ENCODE results near the gene DNAH14. TPM values are rescaled to one million over a fixed set of nuclear protein-coding genes. Genes with fewer than 3 reads are reported as not detected.

Gene DNAH14
- total and polyA plus RNA-seq, 8 donors: 13.2 to 21.3 (median 18.1) TPM

- H3K4me3 ChIP-seq: no peak overlapping the region
- no peak for TF ChIP-seq CTCF (IDR thresholded peaks at IDR 0.05)
- ATAC-seq (no peak), DNase-seq (no peak)
- peaks cover 11 to 56% of the 10 kb centered on the region in 2 donors for H3K4me1 ChIP-seq
- no peak overlapping the region for H3K27ac ChIP-seq
- intact Hi-C loops (cut with DNase I): no loop called here
- no peaks in the 10 kb centered on the region for H3K9me3 ChIP-seq
- H3K27me3 ChIP-seq: no peaks in the 10 kb centered on the region
- no peaks in the 10 kb centered on the region for H3K36me3 ChIP-seq
Measured at GRCh38 chr1:225442123-225442505, 512.6 kb downstream of the DNAH14 start.

DNA sequence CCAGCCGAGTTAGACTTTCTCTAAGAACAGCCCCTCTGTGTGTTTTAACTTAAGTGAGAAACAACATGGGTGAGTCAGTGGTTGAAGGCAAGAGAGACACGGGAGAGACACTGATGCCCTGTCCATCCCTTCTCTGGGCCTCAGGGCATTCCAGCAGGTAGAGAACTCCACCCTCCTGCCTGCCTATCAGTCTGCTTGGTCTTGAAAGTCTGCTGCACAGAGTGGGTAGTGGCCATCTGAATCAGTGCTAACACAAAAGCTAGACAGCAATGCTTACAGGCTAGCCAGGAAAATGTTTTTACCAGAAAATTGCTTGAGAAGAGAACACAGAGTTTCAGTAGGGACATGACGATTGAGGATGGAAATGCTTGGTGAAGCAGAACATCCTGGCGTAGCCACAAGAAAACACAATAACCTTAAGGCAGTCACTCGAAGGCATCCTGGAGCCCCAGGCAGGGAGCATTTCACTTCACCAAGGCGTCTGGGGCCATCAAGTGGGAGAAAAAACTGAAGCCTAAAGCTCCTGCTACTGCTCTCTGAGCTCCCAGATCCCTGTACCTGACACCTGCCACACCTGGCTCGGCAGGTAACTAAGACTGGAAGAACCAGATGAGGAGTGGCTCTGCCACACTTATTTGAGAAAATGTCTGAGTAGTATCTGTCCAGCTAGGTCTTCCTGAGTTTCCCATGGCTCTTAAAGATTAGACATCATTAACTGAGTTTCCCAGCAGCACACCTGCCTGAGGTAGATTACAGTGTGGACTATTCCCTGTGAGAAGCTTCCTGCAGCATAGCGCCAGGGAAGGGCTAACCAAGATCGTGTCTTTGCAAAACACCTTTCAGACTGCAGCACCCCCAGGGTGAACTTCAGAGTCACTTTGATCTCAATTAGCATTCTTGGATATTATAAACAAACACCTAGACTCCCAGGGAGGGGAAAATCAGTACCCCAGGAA is 516.4 kb downstream of the DNAH14 start:
- H3K4me3 ChIP-seq: no peak overlapping the region
- ATAC-seq (no peak), DNase-seq (peak in 1 of 4 donors; percentile 32)
- H3K9me3 ChIP-seq: no peaks in the 10 kb centered on the region
- H3K27me3 ChIP-seq: no peaks in the 10 kb centered on the region
- H3K36me3 ChIP-seq: no peaks in the 10 kb centered on the region
- TF ChIP-seq CTCF (IDR thresholded peaks at IDR 0.05): no peak
- H3K4me1 ChIP-seq: peaks cover 15 to 79% of the 10 kb centered on the region in 2 donors
- H3K27ac ChIP-seq: peak overlapping the region; percentile 49 to 84
- intact Hi-C loops (cut with DNase I): no loop called here

DNA sequence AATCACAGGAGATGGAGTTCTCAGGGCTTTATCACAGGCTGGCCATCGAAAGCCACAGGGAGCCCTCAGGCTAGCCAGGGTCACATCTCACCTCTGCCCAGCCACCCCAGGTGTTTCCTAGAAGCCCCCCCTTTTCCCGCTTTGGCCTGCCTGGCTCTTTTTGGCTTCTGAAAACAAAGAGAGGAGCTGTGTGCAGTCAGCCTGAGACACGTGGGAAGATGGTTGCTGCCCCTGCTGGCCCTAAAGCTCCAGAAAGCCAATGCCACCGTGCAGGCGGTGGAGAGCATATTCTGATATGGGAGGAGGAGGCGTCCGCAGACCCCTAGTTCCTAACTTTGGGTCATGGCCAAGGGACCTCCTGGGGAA is 517.1 kb downstream of the DNAH14 start:
- H3K4me1 ChIP-seq: peaks cover 15 to 75% of the 10 kb centered on the region in 2 donors
- intact Hi-C loops (cut with DNase I): no loop called here
- no peak overlapping the region for H3K4me3 ChIP-seq
- no peak for TF ChIP-seq CTCF (IDR thresholded peaks at IDR 0.05)
- ATAC-seq: no peak
- H3K36me3 ChIP-seq: no peaks in the 10 kb centered on the region
- peak in 1 of 4 donors; percentile 32 for DNase-seq
- H3K9me3 ChIP-seq: no peaks in the 10 kb centered on the region
- no peak overlapping the region for H3K27ac ChIP-seq
- no peaks in the 10 kb centered on the region for H3K27me3 ChIP-seq

- H3K9me3 ChIP-seq: no peaks in the 10 kb centered on the region
- no peak for TF ChIP-seq CTCF (IDR thresholded peaks at IDR 0.05)
- H3K4me1 ChIP-seq: peaks cover 15 to 70% of the 10 kb centered on the region in 2 donors
- peak in 1 of 4 donors; percentile 31 for DNase-seq
- no peaks in the 10 kb centered on the region for H3K27me3 ChIP-seq
- intact Hi-C loops (cut with DNase I): no loop called here
- peak overlapping the region in 1 of 2 donors; percentile 33 for H3K27ac ChIP-seq
- no peak for ATAC-seq
- H3K4me3 ChIP-seq: no peak overlapping the region
- H3K36me3 ChIP-seq: no peaks in the 10 kb centered on the region
Measured at GRCh38 chr1:225446981-225447615, 517.6 kb downstream of the DNAH14 start.

DNA sequence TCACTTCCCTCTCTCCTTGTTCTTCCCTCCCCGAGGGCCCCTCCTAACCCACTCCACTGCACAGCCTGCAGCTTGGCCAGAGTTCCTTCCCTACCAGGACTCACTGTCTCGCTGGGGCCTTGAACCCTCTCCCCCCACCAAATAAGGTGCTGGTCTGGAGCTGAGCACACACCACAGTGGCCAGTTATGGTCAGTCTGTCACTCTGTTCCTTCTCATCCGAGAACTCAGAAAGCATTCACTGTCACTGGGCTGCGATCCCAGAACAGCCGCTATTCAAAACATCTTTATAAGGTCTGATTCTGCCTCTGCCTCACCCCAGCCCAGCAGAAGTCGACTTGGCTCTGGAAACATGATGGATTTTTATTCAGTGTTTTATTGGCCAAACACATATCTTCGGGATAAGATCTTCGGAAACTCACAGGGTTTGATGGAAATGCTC is 518.2 kb downstream of the DNAH14 start:
- Histone ChIP-seq H3K27me3 (no peaks in the 10 kb centered on the region), H3K4me1 (peaks cover 15 to 67% of the 10 kb centered on the region in 2 donors), H3K4me3 (no peak overlapping the region), H3K27ac (peak overlapping the region; percentile 14 to 33), H3K9me3 (no peaks in the 10 kb centered on the region), H3K36me3 (no peaks in the 10 kb centered on the region)
- no peak for TF ChIP-seq CTCF (IDR thresholded peaks at IDR 0.05)
- DNase-seq (peak in 1 of 4 donors; percentile 37), ATAC-seq (peak; percentile 7)
- intact Hi-C loops (cut with DNase I): no loop called here
